Thyroid gland (tissue), 4 donors: Measurements from ENCODE around the gene SYT15B.
"Not testable (repeated sequence)": the region's sequence is repeated elsewhere in the genome, so short reads cannot be mapped to it uniquely, and the experiment has no call there.

ENCODE experiments used
- CTCF ChIP-seq, 6 experiments: fragments of 200-600 bp in 3 of 6; fragments of 450-650 bp in 3 of 6; sonication (generic) in 3 of 6; IDR thresholded peaks; one replicate each; pipeline ENCODE4 v1.5.1; 2016 to 2019; ENCODE audit warnings: antibody characterized with exemption in 6 of 6, mild to moderate bottlenecking in 2 of 6, inconsistent platforms in 1 of 6, moderate library complexity in 1 of 6
- POLR2A ChIP-seq, 2 donors: fragments of 450-650 bp; IDR thresholded peaks; one replicate each; pipeline ENCODE4 v1.6.1; 2017; ENCODE audit warnings: antibody characterized with exemption in 2 of 2, mild to moderate bottlenecking in 2 of 2, moderate library complexity in 1 of 2

- TF ChIP-seq CTCF, POLR2A (IDR thresholded peaks at IDR 0.05): not testable (repeated sequence)
These were observed 18.5 kb downstream of the SYT15B start for GRCh38 chr10:47744881-47745280.
